Ammon's horn (tissue), 1 donor: ENCODE results near the gene TCERG1L.
"Not testable (repeated sequence)": the region's sequence is repeated elsewhere in the genome, so short reads cannot be mapped to it uniquely, and the experiment has no call there.

ENCODE experiments used
- DNase-seq: peaks from one replicate; pipeline ENCODE4 v3.0.0-alpha.2; 2016; ENCODE audit warnings: low spot score

The TCERG1L gene

DNA sequence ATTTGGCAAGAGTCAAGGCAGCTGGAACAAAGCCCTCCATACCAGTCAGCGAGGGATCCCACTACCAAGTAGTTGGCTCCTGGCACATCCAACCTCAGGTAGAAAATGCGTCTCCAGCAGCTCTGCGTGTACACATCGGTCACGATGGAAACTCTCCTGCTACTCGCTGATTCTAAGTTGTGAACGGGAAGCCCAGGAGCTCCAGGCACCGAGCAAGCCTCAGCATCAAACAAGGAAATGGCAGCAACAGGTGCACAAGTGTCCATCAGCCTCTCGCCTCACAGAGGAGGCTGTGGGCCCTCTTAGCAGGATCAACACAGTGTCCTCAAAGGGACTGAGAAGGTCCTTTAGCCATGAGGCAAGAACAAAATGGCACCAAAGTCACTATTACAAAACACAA lies 127.0 kb downstream of the TCERG1L start:
- no peak for DNase-seq

DNA sequence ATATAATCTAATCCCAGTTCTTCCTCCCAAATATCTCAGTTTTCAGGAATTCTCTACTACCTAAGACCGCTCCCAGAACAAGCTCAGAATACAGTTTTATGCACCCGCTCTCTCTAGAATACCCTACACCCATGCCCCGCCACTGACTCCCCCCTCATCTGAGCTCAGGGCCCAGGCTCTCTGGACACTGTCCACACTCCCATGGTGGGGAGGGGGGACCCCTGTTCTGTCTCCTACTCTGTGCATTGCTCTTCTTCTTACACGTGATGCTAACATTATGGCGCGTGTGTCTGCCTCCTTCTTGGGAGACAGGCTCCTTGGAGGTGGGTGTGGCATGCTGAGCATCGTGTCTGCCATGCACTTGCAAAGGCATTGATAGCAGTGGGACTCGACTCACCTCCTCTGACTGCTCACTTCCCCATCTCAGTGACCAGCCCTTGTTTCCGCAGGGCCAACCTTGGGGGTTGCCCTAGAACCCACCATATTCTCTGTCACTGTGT lies 127.9 kb downstream of the TCERG1L start:
- DNase-seq = no peak

DNA sequence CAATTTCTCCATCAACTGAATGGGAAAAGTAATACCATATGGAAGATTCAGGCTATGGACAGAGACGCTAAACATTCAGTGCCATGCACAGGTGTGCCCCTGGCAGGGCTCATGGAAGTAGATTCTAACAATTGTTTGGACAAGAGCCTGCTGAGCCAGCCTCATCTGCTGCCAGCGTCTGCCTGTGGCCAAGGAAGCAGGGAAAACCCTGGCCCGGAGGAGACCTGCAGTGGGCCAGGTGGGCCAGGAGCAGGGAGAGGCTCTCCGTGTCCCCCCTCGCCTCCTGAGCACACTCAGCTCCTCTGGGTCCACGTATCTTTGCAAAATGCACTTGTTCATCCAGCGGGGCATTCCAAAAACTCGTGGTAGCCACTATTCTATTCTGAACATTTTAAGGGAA lies 130.1 kb downstream of the TCERG1L start:
- DNase-seq = no peak

DNA sequence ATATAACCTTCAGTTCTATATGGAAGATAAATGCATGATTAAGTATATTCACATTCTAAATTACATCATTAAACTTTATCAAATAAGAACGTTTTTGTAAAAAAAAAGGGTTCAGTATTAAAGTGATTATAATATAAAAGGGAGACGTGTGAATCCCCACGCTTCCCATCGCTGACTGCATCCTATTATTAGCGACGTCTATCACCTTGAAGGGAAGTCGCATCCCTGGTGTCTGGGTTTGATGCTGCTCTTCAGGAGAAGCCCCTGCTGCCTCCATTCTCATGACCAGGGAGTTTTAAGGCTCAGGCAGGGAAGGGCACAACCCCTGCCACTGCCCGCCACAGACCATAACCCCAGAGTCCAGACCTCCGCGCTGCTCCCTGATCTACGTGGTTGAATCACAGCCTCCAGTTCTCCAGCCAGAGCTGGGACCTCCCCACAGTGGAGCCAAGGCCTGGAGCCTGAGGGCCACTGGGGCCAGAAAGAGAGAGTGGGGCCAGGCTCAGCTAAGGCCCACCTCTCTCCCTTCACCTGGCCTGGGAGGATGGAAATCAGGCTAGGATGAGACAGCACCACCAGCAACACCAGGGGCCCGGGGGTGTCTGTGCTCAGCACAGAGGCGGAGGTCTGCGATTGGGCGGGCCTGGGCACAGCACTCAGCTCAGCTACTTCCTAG lies 130.6 kb downstream of the TCERG1L start:
- DNase-seq = no peak

DNA sequence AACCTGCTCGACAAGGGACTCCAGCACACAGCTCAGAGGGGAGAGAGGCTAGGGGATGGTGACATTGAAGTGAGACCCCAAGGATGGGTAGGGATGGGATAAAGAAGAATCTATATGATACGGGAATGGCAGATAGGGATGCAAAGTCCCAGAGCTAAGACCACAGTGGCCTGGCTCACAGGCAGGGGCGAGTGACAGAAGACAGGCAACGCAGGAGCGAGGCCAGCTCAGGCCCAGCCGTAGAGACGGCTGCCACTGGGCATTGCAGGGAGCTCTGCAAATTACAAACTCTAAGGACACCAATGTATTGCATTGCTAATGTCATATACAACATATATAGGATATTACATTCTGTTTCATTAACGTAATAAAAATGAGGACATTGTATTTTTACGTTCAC lies 131.4 kb downstream of the TCERG1L start:
- DNase-seq = no peak

DNA sequence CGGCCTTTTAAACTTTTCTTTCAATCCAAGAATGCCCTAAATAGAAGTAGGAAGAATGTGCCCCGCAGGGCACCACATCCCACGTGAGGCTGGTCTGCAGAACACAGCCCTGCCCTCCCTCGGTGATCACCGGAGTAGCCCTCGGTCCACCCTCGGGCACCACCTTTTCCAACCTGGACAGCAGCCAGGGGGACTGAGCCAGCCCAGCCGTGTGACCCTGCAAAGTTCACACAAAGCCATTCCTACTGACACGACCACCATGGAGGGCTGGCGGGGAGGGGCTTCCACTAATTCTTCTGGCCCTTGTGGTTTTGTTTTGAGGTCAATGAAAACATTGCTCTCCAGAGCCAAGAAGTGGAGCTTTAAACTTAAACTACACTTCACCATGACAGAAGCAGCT lies 132.2 kb downstream of the TCERG1L start:
- DNase-seq = no peak

DNA sequence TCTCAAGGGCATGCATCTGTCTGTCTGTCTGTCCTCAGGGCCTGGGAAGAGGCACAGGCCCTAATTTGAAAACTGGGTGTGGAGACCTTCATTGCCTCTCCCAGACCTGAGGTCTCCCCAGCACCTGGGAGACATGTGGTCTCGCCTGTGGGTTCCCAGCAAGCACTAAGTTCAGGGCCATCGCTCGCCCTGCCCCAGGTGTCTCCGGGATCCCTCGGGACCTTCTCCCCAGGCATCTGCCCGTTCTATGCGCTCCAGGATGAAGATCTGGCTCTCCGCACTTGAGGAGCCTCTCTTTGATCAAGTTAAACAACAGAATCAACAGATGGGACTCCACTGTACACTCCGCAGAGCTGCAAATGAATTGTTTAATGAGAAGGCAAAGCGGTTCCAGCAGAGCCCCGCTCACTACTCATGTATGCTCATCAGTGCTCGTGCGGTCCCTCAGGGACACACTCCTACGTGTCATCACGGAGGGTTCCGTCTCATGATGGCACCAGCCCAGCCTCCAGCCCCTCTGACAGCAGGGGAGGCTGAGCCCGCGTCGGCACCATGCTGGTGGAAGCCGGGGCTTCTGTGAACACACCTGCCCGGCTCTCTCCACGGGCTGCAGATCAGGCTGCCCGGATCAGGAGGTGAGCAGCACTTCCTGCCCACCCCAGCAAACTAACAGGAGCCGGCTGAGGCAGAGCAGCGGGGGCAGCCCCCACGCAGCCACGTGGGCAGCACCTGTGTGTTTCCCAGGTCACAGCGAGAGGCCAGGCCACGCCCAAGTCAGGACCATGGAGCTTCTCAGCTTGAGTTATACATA lies 132.8 kb downstream of the TCERG1L start:
- no peak for DNase-seq

DNA sequence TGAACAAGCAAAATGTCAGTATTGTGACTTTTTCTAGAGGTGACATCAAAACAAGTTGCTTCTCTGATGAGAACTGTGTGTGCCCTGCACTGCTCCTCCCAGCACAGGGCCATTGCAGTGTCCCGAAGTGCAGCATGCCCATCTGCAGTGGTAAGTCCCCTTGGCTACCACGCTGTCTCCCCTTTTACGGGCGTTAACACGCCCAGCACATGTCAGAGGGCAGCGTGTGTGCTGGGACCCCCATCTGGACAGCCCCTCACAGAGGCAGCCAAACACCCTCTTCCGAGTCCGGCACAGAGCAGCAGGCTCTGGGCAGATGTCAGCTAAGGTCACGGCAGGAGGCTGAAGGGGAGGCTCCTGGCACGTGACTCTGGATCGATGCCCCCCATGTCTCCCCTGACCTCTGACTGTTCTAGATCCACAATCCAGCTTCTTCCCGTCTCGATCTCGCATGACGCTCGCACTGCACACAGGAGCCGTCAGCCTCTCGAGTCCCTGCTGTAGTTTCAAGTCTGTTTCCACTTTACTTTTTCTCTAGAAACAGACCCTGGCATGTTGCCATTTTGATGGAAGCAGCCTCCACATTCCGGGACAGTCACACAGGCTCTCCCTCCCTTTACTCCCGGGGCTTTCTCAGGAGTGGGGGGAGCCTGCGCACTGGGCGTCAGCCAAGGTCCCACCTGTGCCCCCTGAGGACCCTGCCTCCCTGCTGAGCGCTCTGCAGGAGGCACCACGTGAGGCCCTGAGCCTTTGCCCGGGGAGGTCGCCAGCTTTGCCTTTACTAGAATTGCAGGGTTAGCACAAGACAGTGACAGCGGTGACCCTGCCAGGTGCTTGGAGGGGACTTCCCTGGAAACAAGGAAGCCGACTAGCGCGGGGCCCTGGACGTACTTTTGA lies 133.8 kb downstream of the TCERG1L start:
- DNase-seq = no peak

DNA sequence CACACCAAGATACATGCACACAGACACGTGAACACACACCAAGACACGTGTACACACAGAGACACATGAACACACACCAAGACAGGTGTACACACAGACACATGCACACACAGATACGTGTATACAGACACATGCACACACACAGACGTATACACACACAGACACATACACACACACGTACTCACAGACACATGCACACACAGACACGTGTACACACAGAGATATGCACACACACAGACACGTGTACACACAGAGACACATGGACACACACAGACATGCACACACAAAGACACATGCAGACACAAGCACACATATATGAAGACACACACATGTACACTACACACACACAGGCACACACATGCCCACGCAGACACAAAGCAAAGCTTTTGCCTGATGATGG lies 134.6 kb downstream of the TCERG1L start:
- DNase-seq = no peak

DNA sequence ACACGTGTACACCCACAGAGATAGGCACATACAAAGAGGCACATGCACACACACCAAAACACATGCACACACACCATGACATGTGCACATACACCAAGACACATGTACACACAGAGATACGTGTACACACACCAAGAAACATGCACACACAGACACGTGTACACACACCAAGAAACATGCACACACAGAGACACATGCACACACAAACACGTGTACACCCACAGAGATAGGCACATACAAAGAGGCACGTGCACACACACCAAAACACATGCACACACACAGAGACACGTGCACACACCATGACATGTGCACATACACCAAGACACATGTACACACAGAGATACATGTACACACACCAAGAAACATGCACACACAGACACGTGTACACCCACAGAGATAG lies 135.2 kb downstream of the TCERG1L start:
- not testable (repeated sequence) for DNase-seq

DNA sequence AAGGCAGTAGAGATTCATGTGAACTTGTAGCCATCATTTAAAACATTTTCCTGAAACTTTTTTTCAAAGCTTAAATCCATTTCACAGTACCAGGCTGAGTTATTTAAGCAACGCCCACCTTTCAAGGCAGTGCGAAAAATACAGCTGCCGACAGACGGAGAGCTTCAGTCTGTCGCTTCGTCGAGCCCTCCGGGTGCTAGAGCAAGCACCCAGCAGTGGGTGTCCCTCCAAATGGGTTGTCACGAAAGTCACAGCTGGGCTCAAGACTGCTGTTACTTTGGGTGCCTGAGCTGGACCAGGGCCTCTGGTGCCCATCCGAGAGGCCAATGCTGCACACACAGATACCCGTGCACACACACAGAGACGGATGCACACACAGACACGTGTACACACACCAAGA lies 135.6 kb downstream of the TCERG1L start:
- DNase-seq = no peak

DNA sequence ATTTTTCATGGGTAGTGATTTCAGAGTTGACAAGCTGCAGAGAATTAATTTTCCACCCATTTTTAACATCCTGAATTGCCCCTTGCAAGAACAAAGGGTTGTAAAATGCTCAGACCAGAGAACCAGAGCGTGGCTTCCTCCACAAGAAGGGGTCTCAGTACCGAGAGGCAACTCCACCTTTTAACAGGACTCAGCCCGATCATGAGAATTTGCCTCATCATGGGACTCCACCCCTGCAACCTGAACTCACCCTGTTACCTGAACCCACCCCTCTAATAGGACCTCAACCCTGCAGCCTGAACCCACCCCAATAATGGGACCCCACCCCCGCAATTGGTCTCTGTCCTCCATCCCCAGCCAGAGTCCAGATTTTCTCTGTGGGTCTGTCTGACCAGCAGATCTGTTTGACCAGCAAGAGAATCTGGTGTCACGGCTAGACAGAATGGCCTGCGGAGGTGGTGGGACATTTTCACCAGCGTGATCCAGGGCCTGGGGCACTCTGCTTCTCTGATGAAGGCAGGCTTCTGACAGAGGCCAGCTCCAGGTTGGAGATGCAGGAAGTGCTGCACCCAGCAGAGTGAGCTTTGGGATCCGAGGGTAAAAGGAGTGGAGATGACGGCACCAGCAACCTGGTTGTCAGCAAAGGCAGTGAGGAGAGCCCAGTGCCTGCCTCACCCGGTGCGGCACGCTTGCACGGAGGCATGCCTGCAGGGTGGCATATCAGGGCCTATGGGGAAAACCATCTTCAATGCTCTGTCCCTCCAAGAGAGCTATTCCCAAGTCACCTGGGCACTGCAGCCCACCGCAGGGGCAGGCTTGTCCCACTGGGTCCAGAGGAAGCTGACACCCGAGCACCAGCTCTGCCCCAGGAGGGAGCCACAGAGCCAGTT lies 136.6 kb downstream of the TCERG1L start:
- no peak for DNase-seq

DNA sequence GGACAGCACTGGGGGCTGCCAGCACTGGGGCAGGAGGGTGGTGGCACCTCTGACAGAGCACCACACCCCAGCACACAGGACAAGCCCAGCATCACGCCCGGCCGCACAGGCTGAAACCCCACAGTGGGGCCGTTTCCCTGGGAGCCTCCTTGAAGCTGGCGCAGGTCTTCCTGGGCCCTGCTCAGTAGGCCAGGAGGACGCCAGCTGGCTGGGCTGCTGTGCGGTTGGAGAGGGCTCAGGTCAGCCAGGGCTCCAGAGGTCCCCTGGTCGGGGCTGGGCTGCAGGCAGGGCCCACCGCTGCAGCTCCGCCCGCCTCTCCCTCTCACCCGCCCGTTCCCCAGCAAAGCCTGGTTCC lies 137.3 kb downstream of the TCERG1L start:
- no peak for DNase-seq

DNA sequence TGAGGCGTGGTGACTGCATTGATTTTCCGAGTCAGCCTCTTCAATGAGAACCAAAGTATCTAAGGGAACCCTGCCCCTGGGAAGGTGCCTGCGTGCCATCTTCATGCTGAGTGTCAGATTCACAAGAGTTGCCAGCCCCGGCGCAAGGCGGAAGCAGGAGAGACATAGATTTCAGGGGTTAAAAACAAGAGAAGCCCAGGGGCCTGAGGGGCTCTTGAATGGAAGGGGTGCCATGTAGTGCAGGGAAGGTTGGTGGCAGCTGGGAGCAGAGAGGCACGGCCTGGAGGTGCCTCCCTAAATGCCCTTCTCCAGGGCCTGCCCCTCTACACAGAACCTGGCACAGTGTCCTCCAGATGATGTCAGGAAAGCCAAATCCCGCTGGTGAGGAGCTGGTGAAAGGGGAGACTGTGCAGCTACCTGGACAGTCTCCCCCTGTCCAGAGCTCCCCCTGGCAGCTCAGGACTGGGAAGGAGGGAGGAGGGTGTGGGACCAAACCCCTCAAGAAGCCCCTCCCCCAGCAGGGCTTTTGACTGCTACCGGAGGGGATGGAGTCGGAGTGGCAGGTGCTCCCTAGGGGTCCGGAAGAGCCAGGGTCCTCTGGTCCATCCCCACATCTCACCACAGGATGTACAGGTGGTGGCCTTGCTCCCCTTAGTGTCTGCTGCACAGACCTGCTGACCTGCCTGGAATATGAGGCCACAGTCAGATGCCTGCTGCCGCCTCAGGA lies 137.9 kb downstream of the TCERG1L start:
- no peak for DNase-seq

DNA sequence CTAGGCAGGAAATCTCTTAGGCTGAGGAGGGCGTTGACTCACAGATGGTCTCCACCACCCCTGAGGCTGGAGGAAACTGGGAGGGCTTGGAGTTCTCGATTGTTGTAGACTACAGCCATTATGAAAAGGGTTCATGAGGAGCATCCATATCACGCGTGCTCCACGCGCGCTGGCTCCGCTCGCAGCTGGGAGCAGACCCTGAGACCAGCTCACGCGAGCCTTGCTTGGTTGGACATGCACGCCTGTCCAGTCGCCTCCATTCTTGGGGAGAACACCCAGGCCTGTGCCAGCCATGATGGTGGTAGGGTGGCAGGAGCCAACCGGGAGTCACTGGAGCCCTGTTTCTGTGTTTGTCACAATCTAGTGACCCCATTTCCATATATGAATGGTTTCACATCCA lies 139.1 kb downstream of the TCERG1L start:
- no peak for DNase-seq

DNA sequence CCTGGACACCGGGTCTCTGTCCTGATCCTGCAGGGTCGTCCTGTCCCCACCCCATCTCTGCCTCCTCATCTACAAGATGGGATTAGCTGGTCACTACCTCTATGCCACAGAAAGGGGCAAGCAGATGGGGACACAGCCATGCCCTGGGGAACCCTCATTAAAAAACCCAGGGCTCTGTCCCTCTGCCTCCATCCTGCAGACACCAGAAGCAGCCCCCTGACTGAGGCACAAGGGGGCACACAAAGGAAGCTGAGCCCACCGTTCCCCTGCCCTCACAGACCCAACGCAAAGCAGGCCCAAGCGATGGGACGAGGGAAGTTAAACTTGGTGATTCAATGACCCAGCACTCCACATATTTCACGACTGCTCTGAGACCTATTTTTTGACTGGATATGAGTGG lies 142.4 kb downstream of the TCERG1L start:
- no peak for DNase-seq

DNA sequence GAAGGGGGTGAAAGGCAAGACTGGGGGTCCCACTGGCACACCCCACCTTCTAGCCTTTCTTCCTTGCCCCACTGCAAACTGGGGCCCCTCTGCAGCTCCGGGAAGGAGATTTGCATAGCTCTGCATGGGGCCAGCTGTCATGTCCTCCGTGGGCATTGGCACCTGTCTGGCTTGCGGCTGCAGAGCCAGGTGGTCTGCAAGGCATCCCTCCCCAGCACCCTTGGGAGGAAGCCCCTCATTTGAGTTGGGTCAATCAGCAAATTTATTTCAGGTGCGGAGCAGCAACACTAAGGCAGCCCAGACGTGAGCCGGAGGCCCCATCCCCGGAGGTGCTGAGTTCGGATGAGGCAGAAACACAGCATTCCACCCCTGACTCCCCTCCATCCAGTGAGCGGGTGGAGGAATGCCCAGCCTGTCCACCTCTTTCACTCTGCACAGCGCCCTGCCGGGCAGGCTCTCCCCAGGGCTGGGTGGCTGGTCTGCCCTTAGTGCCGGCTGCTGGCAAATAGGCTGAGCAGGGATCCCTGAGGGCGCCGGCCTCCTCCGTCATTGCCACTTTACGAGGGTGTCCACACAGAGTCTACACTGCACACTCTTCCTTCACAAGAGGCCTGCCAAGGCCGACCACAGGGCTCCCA lies 143.2 kb downstream of the TCERG1L start:
- no peak for DNase-seq

DNA sequence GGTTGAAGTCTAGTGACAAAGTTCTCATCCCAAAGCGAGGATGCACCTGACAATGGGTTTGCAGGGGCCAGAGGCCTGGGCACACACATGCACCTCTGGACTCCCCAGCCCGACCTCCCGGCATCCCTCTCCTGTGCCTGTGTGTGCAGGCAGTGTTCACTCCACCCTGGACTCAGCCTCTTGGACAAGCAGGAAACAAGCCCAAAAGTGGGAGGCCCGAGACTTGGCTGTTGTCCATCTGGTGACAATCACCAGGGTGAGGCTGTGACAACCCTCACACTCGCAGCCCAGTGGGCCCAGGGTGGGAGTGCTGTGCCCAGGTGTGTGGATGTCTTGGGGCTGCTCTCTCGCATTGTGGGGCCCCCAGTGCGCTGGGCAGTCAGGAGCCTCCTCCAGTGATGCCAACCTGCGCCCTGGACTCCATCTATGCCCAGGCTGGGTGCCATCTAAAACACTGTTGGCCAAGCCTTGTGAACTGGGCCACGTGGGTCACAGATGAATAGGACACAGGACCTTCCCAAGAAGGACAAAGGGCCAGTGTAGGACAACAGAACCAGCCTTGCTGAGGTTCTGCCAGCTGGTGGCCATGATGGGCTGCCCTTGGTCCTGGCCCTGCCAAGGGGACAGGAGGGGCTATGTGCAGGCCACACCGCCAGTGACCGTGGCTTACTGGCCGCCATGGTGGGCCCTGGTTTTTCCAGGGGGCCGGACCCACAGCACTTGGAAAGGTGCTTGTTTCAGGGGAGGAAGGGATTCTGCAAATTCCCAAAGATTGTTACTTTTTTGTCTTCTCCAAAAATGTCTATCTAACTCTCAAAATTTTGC lies 144.3 kb downstream of the TCERG1L start:
- DNase-seq = no peak

DNA sequence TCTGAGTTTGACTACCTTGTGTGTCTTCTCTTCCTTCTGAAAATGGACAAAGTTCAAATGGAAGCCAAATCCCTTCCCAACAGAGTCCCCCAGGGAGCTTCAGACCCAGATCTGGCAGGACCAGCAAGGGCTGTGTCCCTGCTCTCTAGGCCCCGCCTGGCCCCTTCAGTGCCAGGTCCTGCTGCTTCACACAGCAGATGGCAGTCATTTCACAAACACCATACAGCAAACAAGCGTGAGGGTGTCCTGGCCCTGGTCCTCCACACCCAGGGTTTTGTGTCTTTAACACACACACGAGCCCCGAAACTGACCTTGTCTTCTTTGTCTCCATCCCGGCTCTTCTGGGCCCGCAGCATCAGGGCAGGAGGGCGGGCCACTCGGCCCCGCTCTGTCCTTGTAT lies 145.0 kb downstream of the TCERG1L start:
- no peak for DNase-seq

DNA sequence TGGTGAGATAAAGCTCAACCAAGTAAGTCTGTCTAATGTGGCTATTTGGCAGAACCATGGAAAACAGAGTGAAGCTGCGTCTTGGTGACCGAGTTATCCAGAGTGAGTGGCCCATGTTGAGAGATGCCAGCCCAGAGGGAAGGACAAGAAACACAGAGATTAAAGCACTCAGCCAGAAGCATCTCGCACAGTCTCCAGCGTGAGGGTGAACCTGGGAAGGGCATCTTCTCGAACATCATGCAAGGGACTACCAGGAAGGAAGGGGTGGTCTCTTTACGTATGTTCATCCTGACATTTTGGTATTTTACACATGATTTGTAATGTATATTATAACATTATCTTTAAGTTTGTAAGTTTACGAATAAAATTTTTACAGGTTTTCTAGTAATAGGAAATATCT lies 146.4 kb downstream of the TCERG1L start:
- no peak for DNase-seq
